ENCODE results near the gene ASCL2.

ASCL2 gene

GRCh38 chr11:2223153-2223794, 47.1 kb downstream of the ASCL2 start:
- DNase-seq = no peak

- DNase-seq = no peak
Observed at GRCh38 chr11:2222451-2222850, 47.9 kb downstream of the ASCL2 start.

GRCh38 chr11:2221591-2221990, 48.8 kb downstream of the ASCL2 start:
- no peak for DNase-seq

GRCh38 chr11:2221024-2221423, 49.4 kb downstream of the ASCL2 start:
- DNase-seq = no peak

GRCh38 chr11:2220173-2220771, 50.1 kb downstream of the ASCL2 start:
- no peak for DNase-seq

- DNase-seq = no peak
Observed at GRCh38 chr11:2219318-2220017, 50.9 kb downstream of the ASCL2 start.

Data from activated CD4-positive, alpha-beta T cell treated with anti-CD3 and anti-CD28 coated beads, Interleukin-2, amount 50 U/mL, for 1 hour (primary cell).